HepG2 (cell line): ENCODE data around the gene JAKMIP2.

ENCODE experiments used
- ATF1 ChIP-seq: IDR thresholded peaks from 2 replicates; pipeline ENCODE4 v1.6.1; 2016; ENCODE audit warnings: mild to moderate bottlenecking, control low read depth
- CTCF ChIP-seq: sonication (generic); formaldehyde crosslinking; IDR thresholded peaks from 2 replicates; pipeline ENCODE4 v1.5.0; 2020; ENCODE audit warnings: mild to moderate bottlenecking, missing genetic modification reagents, moderate library complexity
- FOXJ3 ChIP-seq: sonication (generic); formaldehyde crosslinking; IDR thresholded peaks from 2 replicates; pipeline ENCODE4 v1.4.0; 2020; ENCODE audit warnings: missing genetic modification reagents, mild to moderate bottlenecking, borderline replicate concordance
- NFIC ChIP-seq: IDR thresholded peaks from 2 replicates; pipeline ENCODE4 v1.6.1; 2012; ENCODE audit warnings: mild to moderate bottlenecking, low read length, inconsistent platforms
- REST ChIP-seq, 2 experiments: IDR thresholded peaks; 2 replicates each; pipeline ENCODE4 v1.6.1; 2011 to 2012; ENCODE audit warnings: low read length in 2 of 2, borderline replicate concordance in 1 of 2, low read depth in 1 of 2, mild to moderate bottlenecking in 1 of 2, moderate library complexity in 1 of 2
- SETDB1 ChIP-seq: sonication (generic); formaldehyde crosslinking; IDR thresholded peaks from 2 replicates; pipeline ENCODE4 v1.5.1; 2020; ENCODE audit warnings: missing genetic modification reagents, mild to moderate bottlenecking, borderline replicate concordance
- SP1 ChIP-seq, 2 experiments: fragments of 450-650 bp in 1 of 2; sonication (generic) in 1 of 2; formaldehyde crosslinking in 1 of 2; IDR thresholded peaks; 2 replicates each; pipeline versions ENCODE4 v1.4.0 to v1.6.1; 2016 to 2020; ENCODE audit warnings: missing genetic modification reagents in 1 of 2
- TEAD2 ChIP-seq: sonication (generic); formaldehyde crosslinking; IDR thresholded peaks from 2 replicates; pipeline ENCODE4 v1.9.0; 2021; ENCODE audit warnings: missing genetic modification reagents
- YEATS4 ChIP-seq: sonication (generic); formaldehyde crosslinking; IDR thresholded peaks from 2 replicates; pipeline ENCODE4 v1.4.0; 2020; ENCODE audit warnings: missing genetic modification reagents, borderline replicate concordance
- ZNF564 ChIP-seq: sonication (generic); formaldehyde crosslinking; IDR thresholded peaks from 2 replicates; pipeline ENCODE4 v1.8.1; 2023; ENCODE audit warnings: mild to moderate bottlenecking, missing genetic modification reagents

GRCh38 chr5:147564124-147564486 is 218.4 kb downstream of the JAKMIP2 start:
- no peak for TF ChIP-seq SETDB1
- TF ChIP-seq CTCF: no peak
- TF ChIP-seq ATF1 (CRISPR knock-in tag): no peak
- no peak for TF ChIP-seq REST (IDR thresholded peaks at IDR 0.05; ENCODE audit: borderline replicate concordance in 1 of 2, low read depth in 1 of 2, low read length in 2 of 2)
- TF ChIP-seq SP1 (IDR thresholded peaks at IDR 0.05): no peak
- no peak for TF ChIP-seq SP1 (CRISPR knock-in tag; IDR thresholded peaks at IDR 0.05)
- no peak for TF ChIP-seq TEAD2 (CRISPR knock-in tag)
- no peak for TF ChIP-seq NFIC
- TF ChIP-seq FOXJ3: no peak
- no peak for TF ChIP-seq YEATS4 (CRISPR knock-in tag)
- no peak for TF ChIP-seq ZNF564
